Breast epithelium (tissue), 3 donors: ENCODE measurements around the gene LRRIQ3.

Experiments
- POLR2A ChIP-seq: fragments of 450-650 bp; IDR thresholded peaks from one replicate; pipeline ENCODE4 v1.6.1; 2016; ENCODE audit warnings: antibody characterized with exemption, mild to moderate bottlenecking, moderate library complexity
- POLR2AphosphoS5 ChIP-seq, 3 donors: sonication (generic); formaldehyde crosslinking; IDR thresholded peaks; one replicate each; pipeline ENCODE4 v1.6.1; 2017; ENCODE audit warnings: antibody characterized with exemption in 3 of 3
- TF ChIP-seq, protein P1 (sequence below), 3 donors: fragments of 450-650 bp; IDR thresholded peaks; one replicate each; pipeline ENCODE4 v1.5.1; 2016 to 2017; ENCODE audit warnings: antibody characterized with exemption in 3 of 3, mild to moderate bottlenecking in 3 of 3, moderate library complexity in 3 of 3

DNA sequence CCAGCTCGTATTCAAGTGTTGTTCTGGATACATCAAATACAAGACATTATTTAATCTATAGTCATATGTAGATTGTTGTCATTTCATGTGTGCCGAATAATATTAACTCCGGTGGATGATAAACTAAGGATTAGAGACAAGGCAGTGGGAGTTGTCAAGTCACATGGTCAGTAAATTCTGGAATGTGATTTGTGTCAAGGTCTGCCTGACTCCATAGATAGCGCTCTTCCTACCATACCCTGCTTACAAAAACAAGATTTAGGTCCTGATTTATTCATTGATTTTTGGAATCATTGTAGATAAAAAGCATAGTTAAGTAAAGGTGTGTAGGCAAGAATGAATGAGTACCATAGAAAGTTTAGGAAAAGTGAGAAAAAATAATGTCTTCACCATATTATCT, 39.8 kb upstream of the LRRIQ3 start:
- TF ChIP-seq, protein P1, sequence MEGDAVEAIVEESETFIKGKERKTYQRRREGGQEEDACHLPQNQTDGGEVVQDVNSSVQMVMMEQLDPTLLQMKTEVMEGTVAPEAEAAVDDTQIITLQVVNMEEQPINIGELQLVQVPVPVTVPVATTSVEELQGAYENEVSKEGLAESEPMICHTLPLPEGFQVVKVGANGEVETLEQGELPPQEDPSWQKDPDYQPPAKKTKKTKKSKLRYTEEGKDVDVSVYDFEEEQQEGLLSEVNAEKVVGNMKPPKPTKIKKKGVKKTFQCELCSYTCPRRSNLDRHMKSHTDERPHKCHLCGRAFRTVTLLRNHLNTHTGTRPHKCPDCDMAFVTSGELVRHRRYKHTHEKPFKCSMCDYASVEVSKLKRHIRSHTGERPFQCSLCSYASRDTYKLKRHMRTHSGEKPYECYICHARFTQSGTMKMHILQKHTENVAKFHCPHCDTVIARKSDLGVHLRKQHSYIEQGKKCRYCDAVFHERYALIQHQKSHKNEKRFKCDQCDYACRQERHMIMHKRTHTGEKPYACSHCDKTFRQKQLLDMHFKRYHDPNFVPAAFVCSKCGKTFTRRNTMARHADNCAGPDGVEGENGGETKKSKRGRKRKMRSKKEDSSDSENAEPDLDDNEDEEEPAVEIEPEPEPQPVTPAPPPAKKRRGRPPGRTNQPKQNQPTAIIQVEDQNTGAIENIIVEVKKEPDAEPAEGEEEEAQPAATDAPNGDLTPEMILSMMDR (IDR thresholded peaks at IDR 0.05), result no peak
- no peak for TF ChIP-seq POLR2A
- TF ChIP-seq POLR2AphosphoS5 (IDR thresholded peaks at IDR 0.05), result no peak
